Fibroblast of skin of right quadriceps (primary cell): ENCODE measurements around the gene FBXW7.
"Not testable (repeated sequence)": the region's sequence is repeated elsewhere in the genome, so short reads cannot be mapped to it uniquely, and the experiment has no call there.

Experiments used
- DNase-seq: peaks from one replicate; pipeline ENCODE4 v3.0.0-alpha.2; 2013

The FBXW7 gene

DNA sequence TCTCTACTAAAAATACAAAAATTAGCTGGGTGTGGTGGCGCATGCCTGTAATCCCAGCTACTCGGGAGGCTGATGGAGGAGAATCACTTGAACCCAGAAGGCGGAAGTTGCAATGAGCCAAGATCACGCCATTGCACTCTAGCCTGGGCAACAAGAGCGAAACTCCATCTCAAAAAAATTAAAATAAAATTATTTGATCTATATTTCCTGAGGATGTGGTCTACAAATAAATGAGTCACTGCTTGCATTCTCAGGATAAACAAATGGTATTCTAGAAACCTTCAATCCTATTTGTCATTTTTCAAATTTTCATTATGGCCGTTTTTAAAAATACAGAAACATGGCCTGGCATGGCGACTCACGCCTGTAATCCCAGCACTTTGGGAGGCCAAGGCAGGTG lies 8.6 kb upstream of the FBXW7 start:
- DNase-seq = not testable (repeated sequence)

DNA sequence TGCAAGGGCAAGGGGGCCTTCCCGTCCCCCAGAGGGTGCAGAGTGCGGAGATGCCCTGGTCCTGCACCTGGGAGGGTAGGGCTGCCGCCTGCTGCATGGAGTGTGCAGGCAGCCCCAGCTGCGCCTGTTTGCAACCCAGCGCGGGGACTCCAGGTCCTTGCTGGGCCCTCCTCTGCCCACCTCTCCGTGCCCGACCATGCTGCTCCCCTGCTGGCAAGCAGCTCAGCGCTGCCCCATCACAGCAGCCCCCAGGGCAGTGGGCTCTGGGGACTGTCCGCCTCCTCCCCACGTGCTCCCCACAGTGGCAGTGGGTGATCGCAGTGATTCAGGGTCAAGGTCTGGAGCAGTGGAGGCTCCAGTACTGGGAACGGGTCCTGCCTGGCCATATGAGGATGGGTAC lies 5.0 kb upstream of the FBXW7 start:
- DNase-seq = no peak

DNA sequence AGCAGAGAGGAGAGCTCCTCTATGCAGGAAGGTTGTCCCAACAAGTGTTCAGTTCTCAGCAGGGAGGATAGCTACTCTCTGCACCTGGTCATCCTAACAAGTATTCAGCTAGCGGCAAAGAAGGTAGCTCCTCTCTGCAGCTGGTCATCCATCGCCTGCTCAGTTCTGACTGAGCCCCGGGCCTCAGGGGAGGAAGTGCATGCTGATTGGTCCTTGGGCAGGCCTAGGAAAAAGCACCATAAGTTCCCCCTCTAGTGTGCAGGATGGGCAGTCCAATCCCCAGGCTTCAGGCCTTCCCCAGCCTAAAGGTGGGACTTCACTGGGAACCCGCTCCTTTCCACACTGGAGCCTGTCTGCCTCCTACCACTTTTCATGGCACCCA lies 4.4 kb upstream of the FBXW7 start:
- no peak for DNase-seq

DNA sequence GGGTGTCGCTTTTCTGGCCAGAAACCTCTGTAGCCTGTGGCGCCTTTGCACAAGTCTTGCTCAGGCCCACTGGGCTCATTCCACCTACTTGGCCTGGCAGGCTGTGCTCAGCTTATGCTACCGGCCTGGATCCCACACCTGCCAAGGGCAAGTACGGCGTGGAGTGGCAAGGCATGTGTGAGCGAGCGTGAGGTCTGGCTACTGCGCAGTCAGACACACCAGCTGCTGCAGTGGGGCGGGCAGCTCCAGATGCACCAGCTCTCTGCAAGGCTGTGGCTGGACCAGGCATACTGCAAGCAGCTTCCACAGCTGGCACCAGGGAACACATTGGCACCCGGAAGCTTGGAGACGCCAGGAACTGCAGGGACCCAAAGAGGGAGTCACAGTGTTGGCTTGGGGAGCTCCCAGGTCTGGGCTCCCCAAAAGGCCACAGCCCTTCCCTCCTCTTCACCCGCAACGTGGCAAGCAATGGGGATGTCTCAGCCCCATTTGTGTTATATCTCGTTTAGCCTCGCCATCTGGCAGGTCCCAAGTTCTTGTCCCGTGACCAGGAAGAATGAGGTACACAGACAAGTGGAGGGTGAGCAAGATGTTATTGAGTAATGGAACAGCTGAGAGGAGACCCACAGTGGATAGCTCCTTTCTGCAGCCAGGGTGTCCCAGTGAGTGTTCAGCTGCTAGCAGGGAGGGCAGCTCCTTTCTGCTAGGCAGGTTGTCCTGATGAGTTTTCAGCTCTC lies 3.8 kb upstream of the FBXW7 start:
- DNase-seq = no peak

DNA sequence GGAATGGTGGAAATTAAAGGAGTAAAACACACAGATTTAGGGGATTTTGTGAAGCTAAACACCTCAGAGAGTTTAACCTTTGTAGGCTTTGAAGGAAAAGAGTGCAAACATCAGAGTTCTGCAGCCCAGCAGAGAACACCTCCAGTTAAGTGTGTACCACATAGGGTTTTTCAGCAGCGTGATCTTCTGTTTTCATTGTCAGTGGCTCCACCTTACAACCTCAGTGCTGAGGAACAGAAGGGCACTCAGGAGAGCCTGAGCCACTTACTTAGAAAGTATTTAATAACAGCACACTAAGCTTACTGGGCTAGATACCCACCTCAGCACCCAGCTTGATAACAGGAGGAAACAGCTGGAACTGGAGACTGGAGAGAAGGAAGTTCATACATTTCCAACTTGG lies 2.0 kb upstream of the FBXW7 start:
- DNase-seq = no peak

DNA sequence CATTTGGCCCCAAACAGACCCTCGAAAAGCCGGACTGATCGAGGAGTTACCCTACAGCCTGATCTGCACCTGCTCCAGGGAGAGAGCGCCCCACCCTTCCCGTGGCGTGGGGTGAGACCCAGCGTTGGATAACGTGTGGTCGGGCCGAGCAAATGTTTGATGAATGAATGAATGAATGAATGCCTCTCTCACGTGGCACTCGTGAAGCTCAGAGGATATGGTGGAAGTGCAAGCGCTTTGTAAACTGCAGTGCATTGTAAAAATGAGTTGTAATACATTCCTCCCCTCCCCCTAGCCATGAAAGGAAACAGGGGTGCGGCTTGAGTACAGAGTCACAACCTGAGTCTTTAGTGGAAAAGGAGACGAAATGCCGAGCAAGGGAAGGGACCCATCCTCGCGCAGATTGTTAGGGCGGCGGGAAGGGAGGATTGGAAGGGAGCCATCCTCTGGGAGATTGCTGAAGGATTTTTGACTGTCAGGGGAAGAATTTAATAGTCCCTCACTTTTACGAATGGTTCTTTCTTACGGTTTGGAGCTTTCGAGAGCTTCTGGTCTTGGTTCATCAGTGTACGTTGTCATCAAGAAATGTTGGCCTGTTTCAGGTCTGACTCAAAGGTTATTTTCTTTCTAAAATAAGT lies 772 bp upstream of the FBXW7 start:
- DNase-seq = peak; percentile 33

DNA sequence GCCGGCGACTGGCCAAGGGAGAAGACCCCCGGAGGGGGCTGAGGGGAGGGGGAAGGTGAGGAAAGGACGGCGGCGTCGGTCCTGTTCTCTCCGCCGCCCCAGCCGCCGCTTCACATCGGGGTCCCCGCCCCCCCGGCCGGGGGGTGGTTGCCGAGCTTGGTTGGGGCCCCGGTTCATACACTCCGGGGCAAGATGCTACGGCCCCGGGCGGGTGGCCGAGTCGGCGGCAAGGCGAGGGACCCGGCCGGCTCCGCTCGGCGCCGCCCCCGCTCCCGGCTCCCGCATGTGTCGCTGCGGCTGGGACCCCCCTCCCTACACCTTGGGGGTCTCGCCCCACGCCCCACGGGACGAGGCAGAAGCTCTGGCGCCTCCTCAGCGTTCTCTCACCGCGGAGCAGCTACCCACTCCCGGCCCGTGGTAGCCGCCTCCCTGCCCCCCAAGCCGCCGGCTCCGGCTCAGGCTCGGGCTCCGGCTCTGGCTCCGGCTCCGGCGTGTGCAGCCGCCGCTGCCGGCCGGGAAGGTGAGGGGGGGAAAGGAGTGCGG lies 461 bp downstream of the FBXW7 start:
- DNase-seq = no peak

DNA sequence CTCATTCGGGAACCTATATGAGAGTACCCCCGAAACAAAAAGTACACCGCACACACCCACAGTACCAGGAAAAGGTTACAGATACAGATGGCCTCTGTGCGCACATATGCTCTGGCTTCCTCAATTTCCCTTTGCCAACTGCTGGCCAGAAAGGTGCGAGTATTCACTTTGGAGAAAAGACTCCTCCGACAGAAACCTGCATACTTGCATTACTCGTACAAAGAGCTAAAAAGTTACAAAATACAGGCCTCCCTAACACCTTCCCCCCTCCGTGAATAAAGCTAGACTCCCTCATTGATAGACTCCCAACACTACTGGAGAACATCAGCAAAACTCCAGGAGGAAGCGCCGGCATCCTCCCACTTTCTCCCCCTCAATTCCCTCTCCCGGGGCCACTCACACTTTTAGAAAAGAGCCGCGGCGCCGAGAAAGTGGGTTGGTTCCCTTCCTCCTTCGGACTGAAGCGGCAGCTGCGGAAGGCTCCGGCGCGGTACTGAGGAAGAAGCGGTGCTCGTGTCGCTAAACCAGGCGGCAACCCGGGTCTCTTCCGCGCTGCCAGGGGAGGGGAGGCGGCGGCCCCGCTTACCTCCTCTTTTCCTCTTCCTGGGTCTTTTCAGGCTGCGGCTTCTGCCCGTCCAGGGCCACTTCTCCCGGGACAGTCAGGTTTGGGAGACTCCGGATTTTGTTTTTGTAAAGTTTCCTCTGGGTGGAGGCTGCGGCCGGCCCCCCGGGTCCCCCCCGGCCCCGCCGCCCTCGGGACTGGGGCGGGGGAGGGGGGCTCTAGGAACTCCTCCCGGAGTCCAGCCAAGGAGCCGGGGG lies 1.1 kb downstream of the FBXW7 start:
- DNase-seq = peak; percentile 6

DNA sequence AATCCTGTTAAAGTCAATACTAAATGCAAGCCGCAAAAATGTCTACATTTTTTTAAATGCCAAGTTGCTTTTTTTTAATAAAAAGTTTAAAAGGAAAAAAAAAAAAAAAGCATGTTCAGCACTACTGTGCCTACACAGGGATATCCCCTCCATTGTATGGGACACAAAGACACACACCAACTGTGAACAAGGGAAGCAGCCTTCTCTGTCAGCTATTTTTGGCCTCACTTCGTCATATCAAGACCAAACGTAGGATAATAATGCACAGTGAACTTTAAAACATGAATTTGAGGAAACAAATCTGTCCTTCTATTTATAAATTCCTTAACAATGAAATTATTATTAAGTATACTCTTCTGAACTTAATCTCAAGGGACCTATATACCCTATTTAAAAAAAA lies 4.4 kb downstream of the FBXW7 start:
- no peak for DNase-seq

DNA sequence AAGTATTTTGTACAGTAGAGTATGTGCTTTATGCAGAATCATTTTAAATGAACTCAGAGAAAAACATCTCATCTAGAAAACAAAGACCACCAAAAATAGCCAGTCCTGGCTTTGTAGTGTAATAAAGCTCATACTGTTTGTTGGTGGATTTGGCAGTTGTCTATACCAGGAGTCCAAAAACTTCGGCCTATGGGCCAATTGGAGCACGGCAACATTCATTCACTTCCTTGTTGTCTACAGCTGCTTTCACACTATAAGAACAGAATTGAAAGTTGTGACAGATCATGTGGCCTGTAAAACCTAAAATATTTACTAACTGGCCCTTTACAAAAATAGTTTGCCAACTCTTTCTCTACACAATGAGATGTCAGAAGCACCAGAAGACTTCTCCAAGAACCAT lies 5.3 kb downstream of the FBXW7 start:
- no peak for DNase-seq

DNA sequence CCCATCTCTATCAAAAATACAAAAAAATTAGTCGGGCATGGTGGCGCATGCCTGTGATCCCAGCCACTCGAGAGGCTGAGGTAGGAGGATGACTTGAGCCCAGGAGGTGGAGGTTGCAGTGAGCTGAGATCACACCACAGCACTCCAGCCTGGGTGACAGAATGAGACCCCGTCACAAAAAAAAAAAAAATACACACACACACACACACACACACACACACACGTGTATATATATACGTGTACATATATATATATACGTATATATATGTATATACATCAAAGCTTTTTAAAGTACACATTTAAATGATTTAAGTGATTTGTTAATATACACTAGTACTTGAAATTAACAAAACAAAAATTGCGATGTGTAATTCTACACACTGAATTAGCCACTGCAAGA lies 6.0 kb downstream of the FBXW7 start:
- DNase-seq = no peak

DNA sequence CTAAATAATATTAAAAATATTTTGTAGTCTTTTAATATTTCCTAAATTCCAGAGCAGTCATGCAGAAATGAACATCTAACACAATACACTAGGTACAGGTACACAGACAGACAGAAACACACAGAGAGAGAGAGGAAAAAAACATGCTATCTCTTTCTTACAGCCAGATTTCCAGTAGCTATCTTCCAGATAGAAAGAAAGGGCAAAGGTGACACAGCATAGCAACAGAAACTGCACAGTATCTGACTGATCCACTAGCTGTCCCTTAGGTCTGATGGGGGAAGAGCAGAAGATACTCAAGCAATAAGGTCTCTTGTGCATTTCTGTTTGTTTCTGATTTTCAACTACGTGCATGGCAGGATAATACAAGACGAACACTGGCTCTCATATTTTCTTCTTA lies 7.8 kb downstream of the FBXW7 start:
- DNase-seq = no peak

DNA sequence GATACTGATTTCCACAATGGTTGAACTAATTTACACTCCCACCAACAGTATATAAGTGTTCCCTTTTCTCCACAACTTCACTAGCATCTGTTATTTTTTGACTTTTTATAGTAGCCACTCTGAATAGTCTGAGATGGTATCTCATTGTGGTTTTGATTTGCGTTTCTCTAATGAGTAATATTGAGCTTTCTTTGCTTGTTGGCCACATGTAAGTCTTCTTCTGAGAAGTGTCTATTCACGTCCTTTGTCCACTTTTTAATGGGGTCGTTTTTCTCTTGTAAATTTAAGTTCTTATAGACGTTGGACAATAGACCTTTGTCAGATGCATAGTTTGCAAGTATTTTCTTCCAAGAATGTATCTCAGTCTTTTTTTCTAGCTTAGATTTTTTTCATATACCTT lies 10.0 kb downstream of the FBXW7 start:
- DNase-seq = no peak

DNA sequence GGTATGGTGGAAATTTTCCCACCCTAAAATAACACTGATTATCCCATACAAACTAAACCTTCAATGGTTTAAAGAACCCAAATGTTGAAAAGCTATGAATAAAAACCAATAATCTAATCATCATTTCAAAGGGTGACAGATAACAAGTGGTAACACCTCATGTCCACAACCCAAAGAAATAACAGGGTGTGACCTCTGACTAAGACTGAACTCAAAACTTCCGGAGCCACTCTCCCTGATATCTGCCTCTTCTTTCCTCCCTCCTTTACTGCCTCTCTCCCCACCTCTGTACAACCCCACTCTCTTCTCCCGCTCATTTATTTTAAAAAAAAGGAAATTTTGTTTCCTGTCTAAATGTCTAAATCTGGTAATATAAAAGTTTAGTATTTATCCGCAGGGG lies 11.5 kb downstream of the FBXW7 start:
- DNase-seq = no peak

DNA sequence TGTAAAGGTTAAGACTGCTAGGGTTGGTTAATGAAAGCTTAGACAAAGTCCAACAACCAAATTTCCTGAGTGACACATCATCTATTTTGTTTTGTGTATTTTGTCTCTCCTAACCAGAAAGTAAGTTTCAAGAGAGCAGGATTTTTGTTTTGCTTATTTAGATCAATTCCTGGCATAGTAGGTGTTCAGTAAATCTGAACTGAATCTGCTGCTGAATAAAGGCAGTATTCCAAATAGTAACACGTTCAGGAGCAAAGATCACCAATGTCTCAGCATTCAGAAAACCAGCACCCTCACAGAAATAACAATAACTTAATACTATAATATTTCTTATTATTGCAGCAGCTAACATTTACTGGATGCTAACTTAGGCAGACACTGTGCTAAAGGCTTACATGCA lies 12.2 kb downstream of the FBXW7 start:
- DNase-seq = no peak

DNA sequence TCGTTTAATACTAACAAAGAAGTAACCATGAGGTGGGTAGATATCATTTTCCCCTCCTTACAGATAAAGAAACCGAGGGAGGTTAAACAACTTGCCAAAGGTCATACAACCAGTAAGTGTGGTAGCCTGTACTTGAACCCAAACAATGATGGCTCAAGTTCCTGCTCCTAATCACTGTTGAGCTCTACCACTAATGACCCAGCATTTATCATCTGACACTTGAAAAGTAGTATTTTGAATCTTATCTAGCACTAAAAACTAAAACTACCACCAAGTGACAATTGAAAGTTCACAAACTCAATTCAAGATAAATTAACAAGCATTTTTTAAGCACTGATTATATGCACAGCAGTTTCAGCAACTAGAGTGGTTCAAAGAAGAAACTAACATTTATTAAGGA lies 13.1 kb downstream of the FBXW7 start:
- DNase-seq = no peak

DNA sequence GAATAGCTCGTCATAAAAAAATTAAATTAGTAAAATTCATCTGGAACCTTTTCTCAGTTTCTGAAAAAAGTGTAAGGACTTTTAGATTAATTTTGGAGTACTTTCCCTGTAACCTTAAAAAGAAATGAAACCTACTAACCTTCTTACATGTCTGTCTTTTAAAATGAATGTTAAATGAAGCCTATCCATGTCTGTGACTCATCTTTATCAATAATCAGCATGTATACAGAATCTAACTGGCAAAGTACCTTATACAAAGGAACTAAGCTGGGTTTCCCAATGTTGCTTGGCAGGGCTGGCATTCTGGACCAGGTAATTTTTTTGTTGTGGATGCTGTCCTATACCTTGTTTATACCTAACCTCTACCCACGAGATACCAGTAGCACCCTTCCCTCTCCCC lies 13.6 kb downstream of the FBXW7 start:
- DNase-seq = no peak

DNA sequence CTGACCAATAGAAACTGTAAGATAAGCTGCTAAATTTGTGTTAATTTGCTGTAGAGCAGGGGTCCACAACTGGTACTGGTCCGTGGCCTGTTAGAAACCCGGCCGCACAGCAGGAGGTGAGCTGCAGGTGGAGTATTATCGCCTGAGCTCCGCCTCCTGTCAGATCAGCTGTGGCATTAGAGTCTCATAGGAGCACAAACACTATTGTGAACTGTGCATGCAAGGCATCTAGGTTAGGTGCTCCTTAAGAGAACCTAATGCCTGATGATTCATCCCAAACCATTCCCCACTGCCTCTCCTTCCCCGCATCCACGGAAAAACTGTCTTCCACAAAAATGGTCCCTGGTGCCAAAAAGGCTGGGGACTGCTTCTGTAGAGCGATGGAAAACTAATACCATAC lies 19.7 kb downstream of the FBXW7 start:
- peak; percentile 58 for DNase-seq

DNA sequence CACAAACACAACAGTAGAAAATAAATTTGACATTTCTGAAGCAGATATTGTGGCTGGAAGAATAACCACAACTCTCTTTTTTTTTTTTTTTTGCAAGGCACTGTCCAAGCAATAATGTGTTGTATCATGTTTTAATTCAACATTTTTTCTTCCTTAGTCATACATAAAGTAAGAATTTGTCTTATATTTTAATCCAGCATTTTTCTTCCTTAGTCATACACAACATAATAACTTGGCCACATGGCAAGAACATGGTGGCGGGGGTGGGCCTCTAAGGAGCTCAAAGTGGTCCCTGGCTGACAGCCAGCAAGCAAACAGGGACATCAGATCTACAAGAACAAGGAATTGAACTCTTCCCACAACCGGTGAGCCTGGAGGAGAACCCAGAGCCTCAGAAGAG lies 20.2 kb downstream of the FBXW7 start:
- peak; percentile 91 for DNase-seq

DNA sequence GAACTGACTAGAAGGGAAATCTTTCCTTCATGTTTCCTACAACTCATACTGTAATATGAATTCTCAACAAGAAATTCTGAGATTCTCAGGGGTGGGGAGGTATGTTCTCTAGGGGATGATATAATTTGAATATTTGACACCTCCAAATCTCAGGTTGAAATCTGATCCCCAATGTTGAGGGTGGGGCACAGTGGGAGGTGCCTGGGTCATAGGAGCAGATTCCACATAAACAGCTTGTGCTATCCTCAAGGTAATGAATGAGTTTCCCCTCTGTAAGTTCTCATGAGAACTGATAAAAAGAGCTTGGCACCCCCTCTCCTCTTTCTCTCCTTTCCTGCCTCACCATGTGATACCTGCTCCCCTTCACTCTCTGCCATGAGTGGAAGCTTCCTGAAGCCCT lies 21.5 kb downstream of the FBXW7 start:
- no peak for DNase-seq

DNA sequence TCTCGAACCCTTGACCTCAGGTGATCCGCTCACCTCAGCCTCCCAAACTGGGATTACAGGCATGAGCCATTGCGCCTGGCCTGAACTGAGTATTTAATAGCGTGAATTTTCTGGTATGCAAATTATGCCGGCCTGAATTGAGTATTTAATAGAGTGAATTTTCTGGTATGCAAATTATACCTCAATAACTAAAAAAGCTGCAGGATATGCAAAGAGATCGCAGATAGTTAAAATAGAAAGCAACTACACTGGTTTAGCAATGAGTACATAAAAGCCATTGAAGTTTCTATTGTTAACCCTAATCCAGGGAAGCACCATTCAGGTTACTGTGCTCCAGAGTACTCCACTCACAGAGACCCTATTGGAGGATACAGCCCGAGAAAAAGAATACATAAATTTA lies 22.8 kb downstream of the FBXW7 start:
- DNase-seq = no peak

DNA sequence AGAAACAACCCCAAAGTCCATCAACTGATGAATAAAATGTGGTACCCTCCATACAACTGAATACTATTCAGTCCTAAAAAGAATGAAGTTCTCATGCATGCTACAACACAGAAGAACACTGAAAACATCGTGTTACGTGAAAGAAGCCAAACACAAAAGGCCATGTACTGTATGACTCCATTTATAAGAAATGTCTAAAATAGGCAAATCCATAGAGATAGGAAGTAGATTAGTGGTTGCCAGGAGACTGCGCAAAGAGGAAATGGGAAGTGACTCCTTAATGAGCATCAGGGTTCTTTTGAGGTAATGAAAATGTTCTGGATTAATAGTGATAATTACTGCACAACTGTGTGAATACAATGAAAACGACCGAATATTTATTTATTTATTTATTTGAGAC lies 23.4 kb downstream of the FBXW7 start:
- no peak for DNase-seq

DNA sequence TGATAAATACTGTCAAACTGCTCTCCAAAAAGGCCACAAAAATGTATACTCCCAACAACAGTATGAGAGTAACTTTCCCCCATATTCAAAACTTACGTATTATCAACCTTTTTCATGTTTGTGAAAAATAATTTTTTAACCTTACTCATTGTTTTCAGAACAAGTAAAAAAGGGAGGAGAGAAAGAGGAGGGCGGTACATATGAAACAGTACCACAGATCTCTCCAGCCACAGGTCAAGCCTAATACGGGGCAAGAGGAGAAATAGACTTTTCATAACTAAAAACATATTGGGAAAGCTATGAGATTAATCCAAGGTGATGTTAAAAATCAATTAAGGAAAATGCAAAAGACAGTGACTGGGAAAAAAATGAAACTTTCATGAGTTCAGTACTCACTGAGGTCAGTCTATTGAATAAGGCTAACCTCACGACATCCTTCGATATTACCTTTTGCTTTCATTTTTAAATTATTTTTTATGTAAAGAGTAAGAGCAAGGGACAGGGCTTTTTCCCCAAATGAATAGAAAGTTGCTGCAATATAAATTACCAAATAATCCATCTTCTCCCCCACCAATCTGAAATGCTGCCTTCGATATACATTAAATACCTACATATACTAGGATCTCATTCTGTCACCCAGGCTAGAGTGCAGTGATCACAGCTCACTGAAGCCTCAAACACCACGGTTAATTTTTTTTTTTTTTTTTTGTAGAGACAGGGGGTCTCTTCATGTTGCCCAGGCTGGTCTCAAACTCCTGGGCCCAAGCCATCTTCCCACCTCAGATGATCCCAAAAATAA lies 25.3 kb downstream of the FBXW7 start:
- DNase-seq = no peak
